B cell (primary cell): ENCODE measurements around the gene SMCO1. TPM values are rescaled to one million over a fixed set of nuclear protein-coding genes. Genes with fewer than 3 reads are reported as not detected.
"Not testable (repeated sequence)": the region's sequence is repeated elsewhere in the genome, so short reads cannot be mapped to it uniquely, and the experiment has no call there.

Source experiments
- ATAC-seq: fragments of 200-7000 bp; cut with Tn5 transposase; one replicate; pipeline ENCODE4 v1.10.0; 2021; ENCODE audit warnings: low read depth, mild to moderate bottlenecking, moderate number of reproducible peaks, moderate library complexity
- CTCF ChIA-PET: fragments of 350-600 bp; sonication (Branson Sonifier 250); formaldehyde crosslinking; loops from one replicate; lab custom pipeline; 2021; ENCODE audit warnings: antibody characterized with exemption, inconsistent platforms; lab: Charles Lee
- POLR2A ChIA-PET: fragments of 350-600 bp; sonication (Branson Sonifier 250); formaldehyde crosslinking; loops from one replicate; lab custom pipeline; 2021; ENCODE audit warnings: antibody characterized with exemption; lab: Charles Lee
- DNase-seq: peaks from one replicate; pipeline ENCODE4 v3.0.0; 2013
- H2AFZ ChIP-seq: 2 replicates; pipeline ENCODE4 v1.6.1; 2012; ENCODE audit warnings: mild to moderate bottlenecking, low read depth, low read length; ENCODE audit not compliant: insufficient read depth, poor library complexity, severe bottlenecking
- H3K27ac ChIP-seq, 2 donors: 1 replicate in 1 of 2; 2 replicates in 1 of 2; pipeline ENCODE4 v1.5.1; 2012 to 2013; ENCODE audit warnings: low read length in 2 of 2, mild to moderate bottlenecking in 2 of 2, moderate library complexity in 1 of 2
- H3K27me3 ChIP-seq, 4 experiments: fragments of 200-600 bp in 1 of 4; sonication (generic) in 1 of 4; replicated peaks in 1 of 4; 1 replicate in 2 of 4; 2 replicates in 2 of 4; pipeline versions ENCODE4 v1.6.1 to v1.7.0; 2013 to 2016; ENCODE audit warnings: low read length in 3 of 4, mild to moderate bottlenecking in 2 of 4, mixed read lengths in 1 of 4, moderate library complexity in 1 of 4; ENCODE audit not compliant: insufficient read depth in 4 of 4, control insufficient read depth in 3 of 4; ENCODE audit errors: control extremely low read depth in 1 of 4
- H3K36me3 ChIP-seq, 2 experiments: replicated peaks in 1 of 2; 1 replicate in 1 of 2; 2 replicates in 1 of 2; pipeline versions ENCODE4 v1.6.1 to v1.7.1; 2013; ENCODE audit warnings: low read length in 1 of 2; ENCODE audit not compliant: insufficient read depth in 2 of 2, control insufficient read depth in 1 of 2; ENCODE audit errors: control extremely low read depth in 1 of 2, extremely low read depth in 1 of 2
- H3K4me1 ChIP-seq, 2 donors: fragments of 200-600 bp in 1 of 2; sonication (generic) in 1 of 2; 1 replicate in 1 of 2; 2 replicates in 1 of 2; pipeline versions ENCODE4 v1.5.1 to v1.6.1; 2013 to 2017; ENCODE audit warnings: low read length in 2 of 2; ENCODE audit not compliant: control insufficient read depth in 2 of 2, insufficient read depth in 2 of 2
- H3K4me2 ChIP-seq: replicated peaks from 2 replicates; pipeline ENCODE3; 2012; ENCODE audit warnings: mild to moderate bottlenecking, low read depth, low read length; ENCODE audit not compliant: poor library complexity, severe bottlenecking
- H3K4me3 ChIP-seq, 5 experiments: fragments of 200-600 bp in 1 of 5; sonication (generic) in 1 of 5; 1 replicate in 3 of 5; 2 replicates in 2 of 5; pipeline versions ENCODE4 v1.5.1 to v1.7.0; 2011 to 2016; ENCODE audit warnings: low read length in 4 of 5, mild to moderate bottlenecking in 4 of 5, low read depth in 2 of 5, control low read depth in 1 of 5, moderate library complexity in 1 of 5; ENCODE audit not compliant: insufficient read depth in 1 of 5; ENCODE audit errors: control extremely low read depth in 1 of 5, extremely low read depth in 1 of 5
- H3K79me2 ChIP-seq: fragments of 200-600 bp; sonication (generic); one replicate; pipeline ENCODE4 v1.6.0; 2016; ENCODE audit warnings: low read length; ENCODE audit not compliant: control insufficient read depth, insufficient read depth
- H3K9ac ChIP-seq: fragments of 200-600 bp; sonication (generic); 2 replicates; pipeline ENCODE4 v1.6.1; 2017; ENCODE audit warnings: mild to moderate bottlenecking, low read length, moderate library complexity
- H3K9me3 ChIP-seq, 3 donors: one replicate each; pipeline versions ENCODE4 v1.6.1 to v1.7.1; 2013; ENCODE audit warnings: low read length in 2 of 3; ENCODE audit not compliant: control insufficient read depth in 2 of 3, insufficient read depth in 1 of 3; ENCODE audit errors: control extremely low read depth in 1 of 3
- H4K20me1 ChIP-seq: 2 replicates; pipeline ENCODE4 v1.6.0; 2012; ENCODE audit warnings: mild to moderate bottlenecking, low read length; ENCODE audit not compliant: insufficient read depth, control insufficient read depth, poor library complexity, severe bottlenecking
- H3K27ac Mint-ChIP-seq: one replicate; pipeline ENCODE4 v1.8.0; 2021; ENCODE audit warnings: mixed read lengths
- H3K27me3 Mint-ChIP-seq: one replicate; pipeline ENCODE4 v1.8.0; 2021; ENCODE audit warnings: mixed read lengths
- H3K4me1 Mint-ChIP-seq: one replicate; pipeline ENCODE4 v1.8.0; 2021; ENCODE audit warnings: mixed read lengths
- H3K4me3 Mint-ChIP-seq: one replicate; pipeline ENCODE4 v1.8.0; 2021; ENCODE audit warnings: mixed read lengths
- H3K9me3 Mint-ChIP-seq: one replicate; pipeline ENCODE4 v1.8.0; 2022; ENCODE audit warnings: mixed read lengths; ENCODE audit not compliant: insufficient read depth
- CTCF ChIP-seq: fragments of 200-600 bp; IDR thresholded peaks from one replicate; pipeline ENCODE4 v1.8.0; 2022; ENCODE audit warnings: antibody characterized with exemption, mild to moderate bottlenecking
- EZH2 ChIP-seq: IDR thresholded peaks from 2 replicates; pipeline ENCODE4 v1.6.1; 2012; ENCODE audit warnings: borderline replicate concordance, low read depth, mild to moderate bottlenecking, moderate library complexity, low read length; ENCODE audit not compliant: insufficient read depth, poor library complexity, severe bottlenecking
- WGBS: methylation state at CpG from one replicate; pipeline ENCODE4 v1.1.5; 2013; ENCODE audit warnings: missing lambda C conversion rate; ENCODE audit not compliant: insufficient coverage; 5-methylcytosine and 5-hydroxymethylcytosine counted together
- intact Hi-C: fragments of 100-400 bp; cut with micrococcal nuclease; formaldehyde crosslinking; loops from one replicate; pipeline ENCODE4 v1.10.0; 2022
- polyA plus RNA-seq: library from polyadenylated mRNA; depleted of rRNA; stranded (reverse); fragments of >200 nt; gene quantifications from 2 replicates; pipeline ENCODE4 v1.2.3, GENCODE V29; 2012
- total RNA-seq, 2 donors: library from RNA; stranded (reverse); fragments of 120-200 nt in 1 of 2; gene quantifications; 1 replicate in 1 of 2; 2 replicates in 1 of 2; pipeline versions ENCODE4 v1.2.3 to v1.2.4, GENCODE V29; 2013 to 2022

Gene SMCO1
- total and polyA plus RNA-seq, 2 donors (not counting 1 experiment from before 2014, with no cell fraction given) = not detected

- CTCF ChIA-PET = no interaction called here
- Histone ChIP-seq H3K4me3 (no peak overlapping the region), H3K36me3 (peaks cover 6 to 42% of the 10 kb centered on the region in 2 experiments), H3K27me3 (no peaks in the 10 kb centered on the region), H3K9ac (no peak overlapping the region), H3K9me3 (no peaks in the 10 kb centered on the region), H3K27ac (no peak overlapping the region), H3K4me2 (no peak overlapping the region), H4K20me1 (no peaks in the 10 kb centered on the region), H2AFZ (no peak overlapping the region), H3K79me2 (no peaks in the 10 kb centered on the region), H3K4me1 (no peaks in the 10 kb centered on the region)
- Mint-ChIP-seq H3K9me3 (no peaks in the 10 kb centered on the region), H3K4me3 (no peak overlapping the region), H3K27me3 (no peaks in the 10 kb centered on the region), H3K27ac (no peak overlapping the region), H3K4me1 (no peaks in the 10 kb centered on the region)
- TF ChIP-seq CTCF (no peak), EZH2 (no peak)
- no peak for ATAC-seq
- no peak for DNase-seq
- intact Hi-C loops = no loop called here
- WGBS = no CpG with 5 or more reads among the region's 2 CpGs
- POLR2A ChIA-PET = interaction anchor here (0.6 kb wide), 1 partner anchor 154 kb away, joined by 3 read pairs; no protein-coding TSS in a partner anchor
Measured at GRCh38 chr3:196471551-196471950, 43.6 kb downstream of the SMCO1 start.

GRCh38 chr3:196470182-196470581 is 45.0 kb downstream of the SMCO1 start:
- H3K27ac ChIP-seq, H3K9me3 Mint-ChIP-seq, CTCF ChIA-PET, H3K4me3 ChIP-seq, H3K27ac Mint-ChIP-seq, H4K20me1 ChIP-seq, POLR2A ChIA-PET, H3K27me3 Mint-ChIP-seq, DNase-seq, H2AFZ ChIP-seq, H3K9me3 ChIP-seq, H3K4me1 Mint-ChIP-seq, intact Hi-C loops, ATAC-seq, H3K4me2 ChIP-seq, H3K4me3 Mint-ChIP-seq, H3K9ac ChIP-seq, H3K27me3 ChIP-seq, H3K4me1 ChIP-seq, H3K79me2 ChIP-seq: not testable (repeated sequence)
- peaks cover 6 to 42% of the 10 kb centered on the region in 2 experiments for H3K36me3 ChIP-seq
- WGBS = 87% methylated on average over 3 of the region's 3 CpGs
